H1 (cell line): ENCODE measurements around the gene PDZRN4. TPM values are rescaled to one million over a fixed set of nuclear protein-coding genes. Genes with fewer than 3 reads are reported as not detected.

Experiments
- SIRT6 ChIP-seq: IDR thresholded peaks from one replicate; pipeline ENCODE4 v1.7.1; 2012; ENCODE audit warnings: low read length, inconsistent platforms
- SP2 ChIP-seq: IDR thresholded peaks from 2 replicates; pipeline ENCODE4 v1.6.1; 2012; ENCODE audit warnings: mild to moderate bottlenecking, low read length, inconsistent platforms
- ZNF274 ChIP-seq: IDR thresholded peaks from 2 replicates; pipeline ENCODE4 v1.7.0; 2012; ENCODE audit warnings: low read length, borderline replicate concordance; ENCODE audit errors: extremely low read depth
- polyA plus RNA-seq, 7 experiments: library from polyadenylated mRNA; depleted of rRNA in 3 of 7; stranded (reverse) in 5 of 7; unstranded in 2 of 7; fragments of >200 nt in 5 of 7; fragments of 200-250 nt in 2 of 7; gene quantifications; 1 replicate in 5 of 7; 2 replicates in 1 of 7; 4 replicates in 1 of 7; pipeline versions ENCODE4 v1.2.1 to v1.2.3, GENCODE V29; 2011 to 2013; ENCODE audit warnings: missing spikeins in 2 of 7, mixed read lengths in 2 of 7
- total RNA-seq: library from RNA; stranded (reverse); fragmentation: NEBNext Ultra II Directional; extraction: Animal tissue kit (Norgen Biotek cat#: 25700); gene quantifications from 2 replicates; pipeline ENCODE4 v1.2.1, GENCODE V29; 2021

PDZRN4 gene
- total and polyA plus RNA-seq, 2 of the 8 experiments (the other 6 are each of a cell fraction or from before 2014, with no cell fraction given), result not detected

DNA sequence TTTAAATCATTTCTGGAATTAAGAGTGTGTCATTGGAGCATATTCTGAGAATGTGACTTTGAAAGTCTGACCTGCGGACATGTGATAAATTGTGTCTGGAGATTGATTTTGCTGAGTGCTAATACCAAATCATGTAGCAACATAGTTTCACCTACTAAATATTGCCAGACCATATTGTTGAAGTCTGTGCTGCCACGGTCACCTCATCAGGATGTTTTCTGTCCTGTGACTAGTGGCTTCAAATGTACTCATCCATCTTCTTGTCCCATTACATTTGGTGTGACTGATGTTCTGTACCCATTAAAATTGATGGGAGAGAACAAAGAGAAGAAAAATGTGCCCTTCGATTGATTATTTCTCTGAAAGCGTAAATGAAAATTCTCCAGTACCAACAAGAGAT lies 265.3 kb downstream of the PDZRN4 start (continued):
- TF ChIP-seq ZNF274 (no peak), SIRT6 (no peak), SP2 (no peak)
